IMR-90 (cell line): ENCODE data around the gene RPN2.

Source experiments
- BHLHE40 ChIP-seq: fragments of 150-350 bp; IDR thresholded peaks from 2 replicates; pipeline ENCODE4 v1.6.1; 2016; ENCODE audit warnings: mild to moderate bottlenecking, low read depth, low read length
- MAFK ChIP-seq: IDR thresholded peaks from 2 replicates; pipeline ENCODE4 v1.6.1; 2012; ENCODE audit warnings: low read depth, low read length, improper control_type of control experiment
- RFX5 ChIP-seq: IDR thresholded peaks from 2 replicates; pipeline ENCODE4 v1.8.0; 2012; ENCODE audit warnings: low read depth, mild to moderate bottlenecking, low read length, moderate library complexity
- SMC3 ChIP-seq: fragments of 150-350 bp; IDR thresholded peaks from 2 replicates; pipeline ENCODE4 v1.6.1; 2016; ENCODE audit warnings: low read depth, mild to moderate bottlenecking, antibody characterized with exemption, low read length, moderate library complexity
- TF ChIP-seq, protein P1 (sequence below): conservative IDR thresholded peaks from 2 replicates; pipeline ENCODE4 v1.5.1; 2012; ENCODE audit warnings: mild to moderate bottlenecking, low read depth, low read length, improper control_type of control experiment
- TF ChIP-seq, protein P2 (sequence below): fragments of 150-350 bp; IDR thresholded peaks from 2 replicates; pipeline ENCODE4 v1.6.1; 2016; ENCODE audit warnings: low read depth, mild to moderate bottlenecking, low read length, moderate library complexity, borderline replicate concordance

DNA sequence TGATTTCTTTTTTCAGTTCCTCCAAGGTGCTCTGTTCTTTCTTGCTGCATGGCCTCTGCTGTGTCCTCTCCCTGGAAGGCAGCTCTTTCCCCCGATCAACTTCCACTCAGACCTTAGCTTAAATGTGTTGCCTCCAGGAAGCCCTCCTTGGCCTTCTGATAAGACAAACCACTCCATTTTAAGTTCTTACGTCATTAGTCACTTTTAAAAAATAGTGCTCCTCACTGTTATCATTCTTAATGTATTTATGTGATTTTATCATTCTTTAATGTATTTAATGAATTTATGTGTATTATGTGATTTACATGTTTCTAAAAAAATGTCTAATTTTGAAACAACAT is 98.1 kb downstream of the RPN2 start:
- TF ChIP-seq, protein P1, sequence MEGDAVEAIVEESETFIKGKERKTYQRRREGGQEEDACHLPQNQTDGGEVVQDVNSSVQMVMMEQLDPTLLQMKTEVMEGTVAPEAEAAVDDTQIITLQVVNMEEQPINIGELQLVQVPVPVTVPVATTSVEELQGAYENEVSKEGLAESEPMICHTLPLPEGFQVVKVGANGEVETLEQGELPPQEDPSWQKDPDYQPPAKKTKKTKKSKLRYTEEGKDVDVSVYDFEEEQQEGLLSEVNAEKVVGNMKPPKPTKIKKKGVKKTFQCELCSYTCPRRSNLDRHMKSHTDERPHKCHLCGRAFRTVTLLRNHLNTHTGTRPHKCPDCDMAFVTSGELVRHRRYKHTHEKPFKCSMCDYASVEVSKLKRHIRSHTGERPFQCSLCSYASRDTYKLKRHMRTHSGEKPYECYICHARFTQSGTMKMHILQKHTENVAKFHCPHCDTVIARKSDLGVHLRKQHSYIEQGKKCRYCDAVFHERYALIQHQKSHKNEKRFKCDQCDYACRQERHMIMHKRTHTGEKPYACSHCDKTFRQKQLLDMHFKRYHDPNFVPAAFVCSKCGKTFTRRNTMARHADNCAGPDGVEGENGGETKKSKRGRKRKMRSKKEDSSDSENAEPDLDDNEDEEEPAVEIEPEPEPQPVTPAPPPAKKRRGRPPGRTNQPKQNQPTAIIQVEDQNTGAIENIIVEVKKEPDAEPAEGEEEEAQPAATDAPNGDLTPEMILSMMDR: no peak
- no peak for TF ChIP-seq RFX5
- TF ChIP-seq SMC3: no peak
- TF ChIP-seq, protein P2, sequence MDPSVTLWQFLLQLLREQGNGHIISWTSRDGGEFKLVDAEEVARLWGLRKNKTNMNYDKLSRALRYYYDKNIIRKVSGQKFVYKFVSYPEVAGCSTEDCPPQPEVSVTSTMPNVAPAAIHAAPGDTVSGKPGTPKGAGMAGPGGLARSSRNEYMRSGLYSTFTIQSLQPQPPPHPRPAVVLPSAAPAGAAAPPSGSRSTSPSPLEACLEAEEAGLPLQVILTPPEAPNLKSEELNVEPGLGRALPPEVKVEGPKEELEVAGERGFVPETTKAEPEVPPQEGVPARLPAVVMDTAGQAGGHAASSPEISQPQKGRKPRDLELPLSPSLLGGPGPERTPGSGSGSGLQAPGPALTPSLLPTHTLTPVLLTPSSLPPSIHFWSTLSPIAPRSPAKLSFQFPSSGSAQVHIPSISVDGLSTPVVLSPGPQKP: no peak
- TF ChIP-seq BHLHE40: no peak
- TF ChIP-seq MAFK: no peak
